Heart right ventricle (tissue), 16 donors: ENCODE results near the gene CGN. TPM values are rescaled to one million over a fixed set of nuclear protein-coding genes. Genes with fewer than 3 reads are reported as not detected.
A peak's percentile ranks its signal among the peaks of the same experiment; 100 is the strongest.

Experiments
- ATAC-seq, 8 donors: fragments of 200-7000 bp; cut with Tn5 transposase; one replicate each; pipeline ENCODE4 v1.9.1; 2020; ENCODE audit warnings: mild to moderate bottlenecking in 8 of 8, moderate library complexity in 8 of 8, moderate number of reproducible peaks in 1 of 8
- DNase-seq, 2 donors: peaks; one replicate each; pipeline ENCODE4 v3.0.0-alpha.2; 2020
- H3K27ac ChIP-seq, 10 donors: fragments of 200-600 bp; sonication (generic) in 2 of 10; one replicate each; pipeline versions ENCODE4 v1.5.0 to v1.8.0; 2020 to 2022; ENCODE audit warnings: mild to moderate bottlenecking in 3 of 10
- H3K27me3 ChIP-seq, 7 donors: fragments of 200-600 bp; one replicate each; pipeline ENCODE4 v1.8.0; 2021 to 2022; ENCODE audit warnings: mild to moderate bottlenecking in 2 of 7
- H3K36me3 ChIP-seq, 9 donors: fragments of 200-600 bp; sonication (generic) in 1 of 9; one replicate each; pipeline versions ENCODE4 v1.5.0 to v1.8.0; 2020 to 2022; ENCODE audit warnings: mild to moderate bottlenecking in 2 of 9
- H3K4me1 ChIP-seq, 9 donors: fragments of 200-600 bp; sonication (generic) in 1 of 9; one replicate each; pipeline versions ENCODE4 v1.5.0 to v1.8.0; 2020 to 2022; ENCODE audit warnings: mild to moderate bottlenecking in 4 of 9
- H3K4me3 ChIP-seq, 10 donors: fragments of 200-600 bp; sonication (generic) in 2 of 10; one replicate each; pipeline versions ENCODE4 v1.5.0 to v1.8.0; 2020 to 2022; ENCODE audit warnings: mild to moderate bottlenecking in 7 of 10, moderate library complexity in 2 of 10
- H3K9me3 ChIP-seq, 11 donors: fragments of 200-600 bp in 10 of 11; sonication (generic) in 2 of 11; one replicate each; pipeline versions ENCODE4 v1.5.0 to v1.8.0; 2013 to 2022; ENCODE audit warnings: mild to moderate bottlenecking in 2 of 11, control low read depth in 1 of 11, moderate library complexity in 1 of 11
- WGBS, 2 donors: extraction: QIAGEN DNeasy Blood & Tissue Kit; methylation state at CpG; one replicate each; pipeline ENCODE4 v1.1.7; 2013; ENCODE audit warnings: inconsistent platforms in 1 of 2; 5-methylcytosine and 5-hydroxymethylcytosine counted together
- intact Hi-C, 10 donors: fragments of 100-400 bp; cut with DNase I; formaldehyde crosslinking; loops; one replicate each; pipeline versions ENCODE4 v1.11.1 to v1.14.2; 2022
- polyA plus RNA-seq, 2 donors: library from polyadenylated mRNA; stranded (reverse); fragments of 200-250 nt; gene quantifications; one replicate each; pipeline ENCODE4 v1.2.3, GENCODE V29; 2013
- total RNA-seq, 10 donors: library from RNA; stranded (reverse); fragmentation: NEBNext Ultra II Directional in 3 of 10; extraction: Animal tissue kit (Norgen Biotek cat#: 25700) in 3 of 10; gene quantifications; one replicate each; pipeline versions ENCODE4 v1.2.1 to v1.2.4, GENCODE V29; 2021 to 2023
- TF ChIP-seq, protein P1 (sequence below), 9 donors: fragments of 200-600 bp; sonication (generic) in 2 of 9; IDR thresholded peaks; one replicate each; pipeline versions ENCODE4 v1.5.0 to v1.8.0; 2021 to 2022; ENCODE audit warnings: antibody characterized with exemption in 9 of 9, mild to moderate bottlenecking in 5 of 9, moderate library complexity in 1 of 9
- donor health status: Arrhythmogenic right ventricular cardiomyopathy.
- donor health status: ischemic (EF 13 %, LVEDD 7.1; RV severe dilation, severe dysfunction).
- donor health status: healthy with polysubstance abuse.
- donor health status: DM: no; HTN: yes; CAD: no.
- donor health status: DM: no; HTN: no; CAD: no.
- donor health status: ischemic (EF 25% LVEDD 6.9; RV normal size, moderate dysfunction).
- donor health status: ischemic (EF 25% LVEDD 5.7; RV mildly dilated, moderate dysfunction).
- donor health status: healthy.
- donor health status: DM: yes; HTN: yes; CAD: no.
- donor health status: Ischemic cardiomyopathy.
- donor health status: ischemic (EF 35%, LVEDD 5.7; RV mildly dilated, moderate dysfunction).
- donor health status: nonischemic (EF 11% LVEDD 7.7; RV severe dilation, severe dysfunction).
- donor health status: DM: yes; HTN: yes; CAD: no.
- donor health status: PGD.
- donor health status: ischemic (EF 29% LVEDD 5.4; RV normal size, mild dysfunction).
- donor health status: nonischemic (EF 23%, LVEDD 6.1; RV moderate dilation, normal function).

Gene CGN
- total and polyA plus RNA-seq, 12 donors: 0.07 to 0.73 (median 0.27) TPM; not detected in 3

DNA sequence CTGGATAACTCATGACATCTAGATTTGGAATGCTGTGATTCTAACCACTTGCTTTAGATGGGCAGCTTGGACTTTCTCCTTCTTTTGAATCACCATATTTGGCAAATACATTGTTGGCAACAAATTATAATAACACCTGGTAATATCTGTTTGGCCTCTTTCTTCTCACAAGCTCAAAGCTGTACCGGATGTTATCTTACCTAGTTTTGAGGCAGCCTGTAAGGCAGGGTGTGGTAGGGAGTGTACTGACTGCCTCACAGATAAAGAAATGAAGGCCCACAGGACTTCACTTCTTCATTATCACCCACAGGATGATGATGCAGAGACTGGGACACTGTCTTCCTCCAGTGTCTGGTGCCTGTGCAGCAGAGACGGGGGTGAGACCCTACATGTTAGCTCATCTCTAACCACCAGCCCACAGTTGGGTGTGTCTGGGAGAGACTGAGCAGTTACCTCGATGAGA lies 57.5 kb downstream of the CGN start:
- no peak for ATAC-seq
- Histone ChIP-seq H3K27me3 (no peaks in the 10 kb centered on the region), H3K9me3 (no peaks in the 10 kb centered on the region), H3K4me3 (no peak overlapping the region), H3K4me1 (no peaks in the 10 kb centered on the region), H3K27ac (no peak overlapping the region), H3K36me3 (peaks cover 0 to 67% (median 6%) of the 10 kb centered on the region in 9 donors)
- TF ChIP-seq, protein P1, sequence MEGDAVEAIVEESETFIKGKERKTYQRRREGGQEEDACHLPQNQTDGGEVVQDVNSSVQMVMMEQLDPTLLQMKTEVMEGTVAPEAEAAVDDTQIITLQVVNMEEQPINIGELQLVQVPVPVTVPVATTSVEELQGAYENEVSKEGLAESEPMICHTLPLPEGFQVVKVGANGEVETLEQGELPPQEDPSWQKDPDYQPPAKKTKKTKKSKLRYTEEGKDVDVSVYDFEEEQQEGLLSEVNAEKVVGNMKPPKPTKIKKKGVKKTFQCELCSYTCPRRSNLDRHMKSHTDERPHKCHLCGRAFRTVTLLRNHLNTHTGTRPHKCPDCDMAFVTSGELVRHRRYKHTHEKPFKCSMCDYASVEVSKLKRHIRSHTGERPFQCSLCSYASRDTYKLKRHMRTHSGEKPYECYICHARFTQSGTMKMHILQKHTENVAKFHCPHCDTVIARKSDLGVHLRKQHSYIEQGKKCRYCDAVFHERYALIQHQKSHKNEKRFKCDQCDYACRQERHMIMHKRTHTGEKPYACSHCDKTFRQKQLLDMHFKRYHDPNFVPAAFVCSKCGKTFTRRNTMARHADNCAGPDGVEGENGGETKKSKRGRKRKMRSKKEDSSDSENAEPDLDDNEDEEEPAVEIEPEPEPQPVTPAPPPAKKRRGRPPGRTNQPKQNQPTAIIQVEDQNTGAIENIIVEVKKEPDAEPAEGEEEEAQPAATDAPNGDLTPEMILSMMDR (IDR thresholded peaks at IDR 0.05): no peak
- intact Hi-C loops: no loop called here
- WGBS, 2 donors: 77 to 84% methylated on average over 3 of the region's 3 CpGs
- DNase-seq: no peak

GRCh38 chr1:151570819-151571218 lies 59.6 kb downstream of the CGN start:
- intact Hi-C loops: no loop called here
- H3K9me3 ChIP-seq: no peaks in the 10 kb centered on the region
- H3K27me3 ChIP-seq: no peaks in the 10 kb centered on the region
- H3K4me1 ChIP-seq: no peaks in the 10 kb centered on the region
- no peak overlapping the region for H3K27ac ChIP-seq
- 88 to 96% methylated on average over 1 of the region's 1 CpG for WGBS, 2 donors
- ATAC-seq: no peak
- TF ChIP-seq, protein P1 (IDR thresholded peaks at IDR 0.05): no peak
- no peak overlapping the region for H3K4me3 ChIP-seq
- H3K36me3 ChIP-seq: peaks cover 0 to 68% (median under 1%) of the 10 kb centered on the region in 9 donors
- no peak for DNase-seq

DNA sequence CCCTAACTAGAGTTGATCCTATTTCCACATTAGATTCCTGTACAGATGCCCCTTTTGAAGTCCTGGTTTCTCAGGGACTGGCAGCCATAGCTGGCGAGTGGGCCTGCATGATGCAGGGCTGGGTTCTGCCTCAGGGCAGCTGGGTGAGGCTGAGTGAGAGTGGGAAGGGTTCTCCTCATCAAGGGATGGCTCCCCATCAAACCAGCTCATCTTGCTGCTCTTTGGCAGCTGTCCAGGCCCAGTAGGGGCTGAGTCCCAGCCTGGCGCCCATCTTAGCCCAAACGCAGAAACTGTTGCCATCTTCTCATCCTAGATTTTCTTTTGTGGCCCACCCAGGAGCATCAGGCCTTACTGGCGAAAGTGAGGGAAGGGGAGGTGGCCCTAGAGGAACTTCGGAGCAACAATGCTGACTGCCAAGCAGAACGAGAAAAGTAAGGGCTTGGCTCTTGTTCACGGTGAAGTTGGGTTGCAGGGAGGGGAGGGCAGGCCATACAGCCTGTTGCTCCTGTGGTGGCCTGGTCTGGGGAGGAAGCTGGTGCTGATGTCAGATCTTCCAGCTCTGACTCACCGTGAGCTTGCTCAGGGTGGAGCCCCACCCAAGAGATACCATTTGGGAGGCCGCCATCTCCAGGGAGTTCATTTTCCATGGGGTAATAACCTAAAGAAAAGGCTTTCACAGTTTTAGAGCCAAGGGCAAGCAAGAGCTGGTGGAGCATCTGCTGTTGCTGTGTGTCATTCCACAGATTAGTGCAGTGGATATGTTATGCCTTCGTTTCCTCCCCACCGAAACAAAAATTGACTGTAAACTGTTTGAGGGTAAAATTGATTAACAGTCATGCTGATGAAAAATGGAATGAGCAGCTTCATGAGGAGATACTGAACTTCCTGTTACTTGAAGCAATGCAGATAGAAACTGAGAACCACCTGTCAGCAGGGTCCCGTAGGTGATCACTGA lies 63.7 kb downstream of the CGN start:
- Histone ChIP-seq H3K4me3 (no peak overlapping the region), H3K27me3 (no peaks in the 10 kb centered on the region), H3K36me3 (peaks cover 0 to 73% (median 0%) of the 10 kb centered on the region in 9 donors), H3K27ac (no peak overlapping the region), H3K4me1 (no peaks in the 10 kb centered on the region), H3K9me3 (no peaks in the 10 kb centered on the region)
- intact Hi-C loops: no loop called here
- 83 to 84% methylated on average over 12 of the region's 12 CpGs for WGBS, 2 donors
- TF ChIP-seq, protein P1 (IDR thresholded peaks at IDR 0.05): no peak
- DNase-seq (no peak), ATAC-seq (peak in 3 of 8 donors; percentile 34 to 61 (median 53))

- intact Hi-C loops: no loop called here
These were observed 66.0 kb downstream of the CGN start for GRCh38 chr1:151577173-151577572.

More at GRCh38 chr1:151577173-151577572, 66.0 kb downstream of the CGN start:
- Histone ChIP-seq H3K27me3 (no peaks in the 10 kb centered on the region), H3K4me1 (no peaks in the 10 kb centered on the region), H3K4me3 (no peak overlapping the region), H3K27ac (no peak overlapping the region), H3K36me3 (peaks cover 0 to 80% (median 2%) of the 10 kb centered on the region in 9 donors), H3K9me3 (no peaks in the 10 kb centered on the region)
- TF ChIP-seq, protein P1 (IDR thresholded peaks at IDR 0.05): no peak
- ATAC-seq: no peak
- no peak for DNase-seq
- 96 to 98% methylated on average over 2 of the region's 2 CpGs for WGBS, 2 donors
